SK-N-SH (cell line): ENCODE measurements around the gene RNF150. TPM values are rescaled to one million over a fixed set of nuclear protein-coding genes. Genes with fewer than 3 reads are reported as not detected.

Source experiments
- CTCF ChIA-PET: fragments of 300-600, 350-600 bp; formaldehyde crosslinking; extraction: SDS; loops from one replicate; lab custom pipeline; 2021; lab: Yijun Ruan, JAX
- POLR2A ChIA-PET: fragments of 350-600 bp; sonication (Branson Sonifier 250); formaldehyde crosslinking; extraction: SDS; loops from one replicate; lab custom pipeline; 2020; ENCODE audit warnings: antibody characterized with exemption, inconsistent platforms; lab: Yijun Ruan, JAX
- DNase-seq: peaks from one replicate; pipeline ENCODE4 v3.0.0; 2012
- H2AFZ ChIP-seq: fragments of 200-600 bp; sonication (generic); 2 replicates; pipeline ENCODE4 v1.8.1; 2016; ENCODE audit warnings: antibody characterized with exemption, mild to moderate bottlenecking, low read depth
- H3F3A ChIP-seq: fragments of 200-600 bp; sonication (generic); replicated peaks from 2 replicates; pipeline ENCODE3; 2016; ENCODE audit warnings: antibody characterized with exemption, mild to moderate bottlenecking; ENCODE audit not compliant: insufficient read depth
- H3K27ac ChIP-seq, 2 experiments: fragments of 200-500 bp in 1 of 2; fragments of 200-600 bp in 1 of 2; sonication (Bioruptor generic) in 1 of 2; sonication (generic), shearing (Covaris generic) in 1 of 2; 2 replicates each; pipeline versions ENCODE4 v1.5.1 to v1.6.1; 2014 to 2016; ENCODE audit warnings: low read depth in 2 of 2, inconsistent platforms in 1 of 2, low read length in 1 of 2, mild to moderate bottlenecking in 1 of 2, mixed read lengths in 1 of 2
- H3K27me3 ChIP-seq: fragments of 200-600 bp; sonication (generic), shearing (Covaris generic); 2 replicates; pipeline ENCODE4 v1.6.1; 2016; ENCODE audit warnings: mixed run types; ENCODE audit not compliant: insufficient read depth
- H3K36me3 ChIP-seq, 2 experiments: fragments of 200-500 bp in 1 of 2; fragments of 200-600 bp in 1 of 2; sonication (Bioruptor generic) in 1 of 2; sonication (generic) in 1 of 2; replicated peaks in 1 of 2; 2 replicates each; pipeline versions ENCODE3 to v1.5.1; 2014 to 2016; ENCODE audit warnings: low read length in 1 of 2, mild to moderate bottlenecking in 1 of 2; ENCODE audit not compliant: insufficient read depth in 2 of 2, control insufficient read depth in 1 of 2
- H3K4me1 ChIP-seq, 2 experiments: fragments of 200-500 bp in 1 of 2; fragments of 200-600 bp in 1 of 2; sonication (Bioruptor generic) in 1 of 2; sonication (generic), shearing (Covaris generic) in 1 of 2; 2 replicates each; pipeline versions ENCODE4 v1.5.1 to v1.6.1; 2014 to 2016; ENCODE audit warnings: low read depth in 1 of 2, low read length in 1 of 2, mixed run types in 1 of 2; ENCODE audit not compliant: insufficient read depth in 2 of 2, control insufficient read depth in 1 of 2
- H3K4me2 ChIP-seq: fragments of 200-600 bp; sonication (generic), shearing (Covaris generic); 2 replicates; pipeline ENCODE4 v1.6.1; 2017; ENCODE audit warnings: mixed run types
- H3K4me3 ChIP-seq, 2 experiments: fragments of 200-500 bp in 1 of 2; fragments of 200-600 bp in 1 of 2; sonication (Bioruptor generic) in 1 of 2; sonication (generic), shearing (Covaris generic) in 1 of 2; 2 replicates each; pipeline versions ENCODE4 v1.5.1 to v1.8.1; 2014 to 2016; ENCODE audit warnings: low read depth in 2 of 2, inconsistent platforms in 1 of 2, low read length in 1 of 2, mild to moderate bottlenecking in 1 of 2, mixed read lengths in 1 of 2, moderate library complexity in 1 of 2
- H3K79me2 ChIP-seq: fragments of 200-600 bp; sonication (generic); 2 replicates; pipeline ENCODE4 v1.8.1; 2017; ENCODE audit warnings: mild to moderate bottlenecking; ENCODE audit not compliant: insufficient read depth
- H3K9ac ChIP-seq: fragments of 200-600 bp; sonication (generic); 2 replicates; pipeline ENCODE4 v1.6.1; 2017; ENCODE audit warnings: mixed run types
- H3K9me2 ChIP-seq: fragments of 200-600 bp; sonication (generic); 2 replicates; pipeline ENCODE4 v1.6.1; 2017; ENCODE audit warnings: mixed run types
- H3K9me3 ChIP-seq: fragments of 200-600 bp; sonication (generic); 2 replicates; pipeline ENCODE4 v1.6.1; 2017; ENCODE audit warnings: mixed run types, mild to moderate bottlenecking, moderate library complexity
- H4K20me1 ChIP-seq: fragments of 200-600 bp; sonication (generic); 2 replicates; pipeline ENCODE4 v1.6.1; 2017; ENCODE audit warnings: mild to moderate bottlenecking, mixed run types; ENCODE audit not compliant: insufficient read depth
- CHD2 ChIP-seq: fragments of 150-350 bp; IDR thresholded peaks from 2 replicates; pipeline ENCODE4 v1.6.1; 2018; ENCODE audit warnings: low read length; ENCODE audit not compliant: partially characterized antibody
- SIN3A ChIP-seq: IDR thresholded peaks from 2 replicates; pipeline ENCODE4 v1.6.1; 2012; ENCODE audit warnings: low read depth, mild to moderate bottlenecking, low read length, moderate library complexity, borderline replicate concordance
- TEAD4 ChIP-seq: IDR thresholded peaks from 2 replicates; pipeline ENCODE4 v1.4.0; 2012; ENCODE audit warnings: mild to moderate bottlenecking, borderline replicate concordance; ENCODE audit not compliant: insufficient read depth
- WGBS: methylation state at CpG from one replicate; pipeline ENCODE4 v1.1.6; 2017; ENCODE audit warnings: low lambda C conversion rate; 5-methylcytosine and 5-hydroxymethylcytosine counted together
- polyA plus RNA-seq, 3 experiments: library from polyadenylated mRNA; depleted of rRNA; stranded (reverse); fragments of >200 nt; gene quantifications; 2 replicates each; pipeline ENCODE4 v1.2.3, GENCODE V29; 2012
- TF ChIP-seq, protein P1 (sequence below): fragments of 150-350 bp; IDR thresholded peaks from 2 replicates; pipeline ENCODE4 v1.6.1; 2017; ENCODE audit warnings: antibody characterized with exemption, low read length, low read depth, borderline replicate concordance
- TF ChIP-seq, protein P2 (sequence below): IDR thresholded peaks from 2 replicates; pipeline ENCODE4; 2012

The RNF150 gene
- polyA plus RNA-seq, 1 of the 3 experiments (the other 2 are of a cell fraction): 5.8 TPM

DNA sequence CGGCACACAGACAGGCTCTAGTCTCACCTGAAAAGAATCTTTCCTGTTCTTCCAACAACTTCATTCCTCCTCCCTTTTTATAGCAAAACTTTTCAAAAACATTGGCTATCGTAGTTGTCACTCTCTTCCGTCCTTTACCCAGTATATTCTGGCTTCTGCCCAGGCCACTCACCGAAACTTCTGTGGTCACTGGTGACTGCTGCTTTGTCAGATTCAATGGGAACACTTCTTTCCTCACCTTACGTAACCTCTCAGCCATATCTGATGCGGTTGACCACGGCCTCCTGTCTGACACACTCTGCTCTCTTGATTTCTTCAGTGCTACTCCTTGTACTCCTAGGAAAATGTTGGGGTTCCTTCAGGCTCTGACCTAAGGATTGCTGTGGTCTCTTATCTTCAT is 9.2 kb upstream of the RNF150 start:
- ChIA-PET POLR2A (no interaction called here), CTCF (no interaction called here)
- no peak for DNase-seq
- Histone ChIP-seq H3K9ac (no peak overlapping the region), H3K79me2 (no peaks in the 10 kb centered on the region), H3K4me3 (no peak overlapping the region), H2AFZ (no peak overlapping the region), H3K4me2 (no peak overlapping the region), H3K4me1 (peaks cover 2 to 7% of the 10 kb centered on the region in 2 experiments; a peak in 2 of 4 replicates), H3K9me3 (no peaks in the 10 kb centered on the region), H3K27ac (no peak overlapping the region), H4K20me1 (no peaks in the 10 kb centered on the region), H3K9me2 (no peaks in the 10 kb centered on the region), H3K36me3 (no peaks in the 10 kb centered on the region), H3K27me3 (no peaks in the 10 kb centered on the region), H3F3A (no peaks in the 10 kb centered on the region)
- WGBS: 86% methylated on average over 7 of the region's 7 CpGs
- TF ChIP-seq, protein P1, sequence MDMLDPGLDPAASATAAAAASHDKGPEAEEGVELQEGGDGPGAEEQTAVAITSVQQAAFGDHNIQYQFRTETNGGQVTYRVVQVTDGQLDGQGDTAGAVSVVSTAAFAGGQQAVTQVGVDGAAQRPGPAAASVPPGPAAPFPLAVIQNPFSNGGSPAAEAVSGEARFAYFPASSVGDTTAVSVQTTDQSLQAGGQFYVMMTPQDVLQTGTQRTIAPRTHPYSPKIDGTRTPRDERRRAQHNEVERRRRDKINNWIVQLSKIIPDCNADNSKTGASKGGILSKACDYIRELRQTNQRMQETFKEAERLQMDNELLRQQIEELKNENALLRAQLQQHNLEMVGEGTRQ: no peak
- TF ChIP-seq CHD2 (no peak), SIN3A (no peak), TEAD4 (no peak)
- TF ChIP-seq, all 33 proteins: peak for 0

DNA sequence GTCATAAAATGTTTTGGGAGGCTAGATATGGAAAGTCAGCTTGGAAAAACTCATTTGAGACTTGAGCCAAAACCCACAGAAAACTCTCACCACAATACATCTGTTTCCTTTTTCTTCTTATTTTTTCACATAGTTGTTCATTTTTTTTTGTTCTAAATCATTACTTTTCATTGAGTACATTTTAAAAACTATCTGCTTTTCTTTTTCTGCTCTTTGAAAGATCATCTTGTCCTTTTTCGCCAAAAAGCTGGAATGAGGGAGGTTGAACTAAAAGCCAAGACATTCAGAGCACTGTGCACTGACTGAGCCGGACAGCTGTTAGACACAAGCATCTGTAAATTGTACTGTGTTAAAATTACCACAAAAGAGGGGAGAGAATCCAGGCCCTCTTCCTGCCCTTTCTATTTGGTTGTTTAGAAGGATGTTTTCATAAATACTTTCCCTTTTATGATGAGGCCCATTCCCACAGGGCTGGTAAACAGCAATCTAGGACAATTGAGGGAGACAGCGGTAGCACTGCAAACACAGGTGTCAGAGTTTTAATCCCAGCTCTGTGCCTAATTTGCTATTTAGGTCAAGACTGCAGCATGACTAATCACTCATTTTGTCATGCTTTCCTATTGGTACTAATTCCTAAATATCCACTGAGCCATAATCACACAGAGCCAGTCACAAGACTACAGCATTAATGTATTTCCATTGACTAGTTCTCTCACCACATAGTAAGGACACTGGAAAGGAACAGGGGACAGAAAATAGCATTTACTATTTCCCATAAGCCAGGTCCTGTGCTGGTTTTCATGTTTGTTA is 7.3 kb upstream of the RNF150 start:
- no peak overlapping the region for H3K9ac ChIP-seq
- H3K27ac ChIP-seq: no peak overlapping the region
- H3K4me2 ChIP-seq: no peak overlapping the region
- H3K4me3 ChIP-seq: no peak overlapping the region
- DNase-seq: no peak
- ChIA-PET CTCF (interaction anchor here (0.6 kb wide), 1 partner anchor 521 kb away, joined by 3 read pairs; no protein-coding TSS in a partner anchor), POLR2A (no interaction called here)
- H3F3A ChIP-seq: no peaks in the 10 kb centered on the region
- H3K79me2 ChIP-seq: no peaks in the 10 kb centered on the region
- no peaks in the 10 kb centered on the region for H4K20me1 ChIP-seq
- peaks cover 2 to 7% of the 10 kb centered on the region in 2 experiments; a peak in 2 of 4 replicates for H3K4me1 ChIP-seq
- no peaks in the 10 kb centered on the region for H3K27me3 ChIP-seq
- 95% methylated on average over 3 of the region's 3 CpGs for WGBS
- H2AFZ ChIP-seq: no peak overlapping the region
- no peaks in the 10 kb centered on the region for H3K36me3 ChIP-seq
- TF ChIP-seq, protein P2, sequence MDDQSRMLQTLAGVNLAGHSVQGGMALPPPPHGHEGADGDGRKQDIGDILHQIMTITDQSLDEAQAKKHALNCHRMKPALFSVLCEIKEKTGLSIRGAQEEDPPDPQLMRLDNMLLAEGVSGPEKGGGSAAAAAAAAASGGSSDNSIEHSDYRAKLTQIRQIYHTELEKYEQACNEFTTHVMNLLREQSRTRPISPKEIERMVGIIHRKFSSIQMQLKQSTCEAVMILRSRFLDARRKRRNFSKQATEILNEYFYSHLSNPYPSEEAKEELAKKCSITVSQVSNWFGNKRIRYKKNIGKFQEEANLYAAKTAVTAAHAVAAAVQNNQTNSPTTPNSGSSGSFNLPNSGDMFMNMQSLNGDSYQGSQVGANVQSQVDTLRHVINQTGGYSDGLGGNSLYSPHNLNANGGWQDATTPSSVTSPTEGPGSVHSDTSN: no peak
- no peaks in the 10 kb centered on the region for H3K9me3 ChIP-seq
- H3K9me2 ChIP-seq: no peaks in the 10 kb centered on the region
